SU-DHL-6 (cell line): ENCODE data around the gene NCOA5.

Source experiments
- H2AFZ ChIP-seq: fragments of 200-600 bp; sonication (generic); 2 replicates; pipeline ENCODE4 v1.6.1; 2014; ENCODE audit warnings: low read depth, mild to moderate bottlenecking, moderate library complexity, mixed read lengths, antibody characterized with exemption, low read length; ENCODE audit not compliant: severe bottlenecking
- H3F3A ChIP-seq: fragments of 200-600 bp; shearing (Covaris generic); 2 replicates; pipeline ENCODE4 v1.6.0; 2016; ENCODE audit warnings: antibody characterized with exemption, mild to moderate bottlenecking; ENCODE audit not compliant: insufficient read depth
- H3K27ac ChIP-seq: fragments of 200-600 bp; sonication (generic); 2 replicates; pipeline ENCODE4 v1.5.1; 2016; ENCODE audit warnings: low read depth, mild to moderate bottlenecking, low read length, moderate library complexity, mixed read lengths
- H3K27me3 ChIP-seq: fragments of 200-600 bp; sonication (generic), shearing (Covaris generic); 2 replicates; pipeline ENCODE4 v1.6.0; 2014; ENCODE audit warnings: mild to moderate bottlenecking, low read length
- H3K36me3 ChIP-seq: fragments of 200-600 bp; sonication (generic); 2 replicates; pipeline ENCODE4 v1.6.1; 2014; ENCODE audit warnings: mild to moderate bottlenecking, low read length, mixed read lengths
- H3K4me2 ChIP-seq: fragments of 300-600, 200-600 bp; shearing (Covaris generic), sonication (generic); 2 replicates; pipeline ENCODE4 v1.6.0; 2014; ENCODE audit warnings: low read length, low read depth, mild to moderate bottlenecking; ENCODE audit not compliant: poor library complexity, severe bottlenecking
- H3K4me3 ChIP-seq: fragments of 200-600 bp; sonication (generic); 2 replicates; pipeline ENCODE4 v1.5.1; 2014; ENCODE audit warnings: antibody characterized with exemption, low read length, mild to moderate bottlenecking, mixed read lengths; ENCODE audit not compliant: insufficient read depth, poor library complexity, severe bottlenecking
- H3K79me2 ChIP-seq: fragments of 200-600 bp; sonication (generic); 2 replicates; pipeline ENCODE4 v1.6.1; 2014; ENCODE audit warnings: mild to moderate bottlenecking, low read length, moderate library complexity; ENCODE audit not compliant: insufficient read depth
- H3K9ac ChIP-seq: fragments of 200-600 bp; sonication (generic); 2 replicates; pipeline ENCODE4 v1.7.0; 2014; ENCODE audit warnings: mild to moderate bottlenecking, low read length
- H3K9me2 ChIP-seq: fragments of 200-600 bp; sonication (generic); replicated peaks from 2 replicates; pipeline ENCODE4 v1.6.1; 2014; ENCODE audit warnings: low read length; ENCODE audit not compliant: insufficient read depth
- H3K9me3 ChIP-seq: fragments of 200-600 bp; sonication (generic); 2 replicates; pipeline ENCODE4 v1.6.1; 2014; ENCODE audit warnings: low read length, mixed read lengths; ENCODE audit not compliant: insufficient read depth
- H4K20me1 ChIP-seq: fragments of 200-600 bp; sonication (generic); 2 replicates; pipeline ENCODE4 v1.6.1; 2014; ENCODE audit warnings: low read depth, mild to moderate bottlenecking, antibody characterized with exemption, low read length, moderate library complexity, mixed read lengths
- EZH2phosphoT487 ChIP-seq: fragments of 200-600 bp; sonication (generic), shearing (Covaris generic); conservative IDR thresholded peaks from 2 replicates; pipeline ENCODE4 v1.6.1; 2018; ENCODE audit warnings: mild to moderate bottlenecking, antibody characterized with exemption, low read length, moderate library complexity, mixed read lengths
- TF ChIP-seq, protein P1 (sequence below): fragments of 200-600 bp; sonication (generic); IDR thresholded peaks from one replicate; pipeline ENCODE4 v1.5.1; 2017; ENCODE audit warnings: antibody characterized with exemption, mild to moderate bottlenecking, low read length, moderate library complexity; ENCODE audit not compliant: insufficient read depth, poor library complexity, severe bottlenecking

The NCOA5 gene

DNA sequence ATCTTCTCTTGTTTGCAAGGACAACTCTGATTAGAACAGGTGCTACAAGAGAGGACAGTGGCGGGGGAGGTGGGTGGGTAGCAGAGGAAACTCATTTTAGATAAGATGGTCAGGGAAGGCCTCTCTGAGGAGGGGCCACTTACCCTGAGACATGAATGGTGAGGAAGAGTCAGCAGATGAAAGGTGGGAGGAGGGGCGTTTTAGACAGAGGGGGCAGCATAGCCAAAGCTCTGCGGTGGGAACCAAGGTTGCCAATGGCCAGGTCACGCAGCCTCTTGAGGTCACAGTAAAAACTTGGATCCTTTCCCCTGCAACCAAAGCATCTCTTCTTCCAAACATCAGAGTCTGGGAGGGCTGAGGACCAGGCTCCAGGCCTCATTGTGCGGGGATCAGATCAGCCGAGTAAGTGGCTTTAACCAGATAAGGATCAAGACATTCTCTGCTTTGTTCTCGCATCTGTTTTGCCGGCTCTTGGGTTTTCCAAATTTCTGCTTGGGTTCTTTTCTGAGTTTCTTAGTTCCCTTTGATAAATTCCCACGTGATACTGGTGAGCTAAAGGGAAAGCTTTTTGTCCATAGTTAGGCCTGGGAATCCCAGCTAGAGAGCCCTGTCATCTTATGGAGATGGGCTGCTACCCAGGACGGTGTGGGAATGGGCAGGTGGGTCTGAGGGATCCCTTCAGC is 22.8 kb upstream of the NCOA5 start:
- Histone ChIP-seq H3K27ac (no peak overlapping the region), H3F3A (no peaks in the 10 kb centered on the region; the same call in 1 of the 2 replicates), H3K27me3 (no peaks in the 10 kb centered on the region), H3K36me3 (no peaks in the 10 kb centered on the region), H3K79me2 (no peaks in the 10 kb centered on the region), H3K9me3 (no peaks in the 10 kb centered on the region), H4K20me1 (no peaks in the 10 kb centered on the region), H3K9me2 (no peaks in the 10 kb centered on the region), H2AFZ (no peak overlapping the region), H3K4me3 (no peak overlapping the region), H3K4me2 (no peak overlapping the region), H3K9ac (no peak overlapping the region)
- TF ChIP-seq, protein P1, sequence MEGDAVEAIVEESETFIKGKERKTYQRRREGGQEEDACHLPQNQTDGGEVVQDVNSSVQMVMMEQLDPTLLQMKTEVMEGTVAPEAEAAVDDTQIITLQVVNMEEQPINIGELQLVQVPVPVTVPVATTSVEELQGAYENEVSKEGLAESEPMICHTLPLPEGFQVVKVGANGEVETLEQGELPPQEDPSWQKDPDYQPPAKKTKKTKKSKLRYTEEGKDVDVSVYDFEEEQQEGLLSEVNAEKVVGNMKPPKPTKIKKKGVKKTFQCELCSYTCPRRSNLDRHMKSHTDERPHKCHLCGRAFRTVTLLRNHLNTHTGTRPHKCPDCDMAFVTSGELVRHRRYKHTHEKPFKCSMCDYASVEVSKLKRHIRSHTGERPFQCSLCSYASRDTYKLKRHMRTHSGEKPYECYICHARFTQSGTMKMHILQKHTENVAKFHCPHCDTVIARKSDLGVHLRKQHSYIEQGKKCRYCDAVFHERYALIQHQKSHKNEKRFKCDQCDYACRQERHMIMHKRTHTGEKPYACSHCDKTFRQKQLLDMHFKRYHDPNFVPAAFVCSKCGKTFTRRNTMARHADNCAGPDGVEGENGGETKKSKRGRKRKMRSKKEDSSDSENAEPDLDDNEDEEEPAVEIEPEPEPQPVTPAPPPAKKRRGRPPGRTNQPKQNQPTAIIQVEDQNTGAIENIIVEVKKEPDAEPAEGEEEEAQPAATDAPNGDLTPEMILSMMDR, result no peak
- TF ChIP-seq EZH2phosphoT487, result no peak

DNA sequence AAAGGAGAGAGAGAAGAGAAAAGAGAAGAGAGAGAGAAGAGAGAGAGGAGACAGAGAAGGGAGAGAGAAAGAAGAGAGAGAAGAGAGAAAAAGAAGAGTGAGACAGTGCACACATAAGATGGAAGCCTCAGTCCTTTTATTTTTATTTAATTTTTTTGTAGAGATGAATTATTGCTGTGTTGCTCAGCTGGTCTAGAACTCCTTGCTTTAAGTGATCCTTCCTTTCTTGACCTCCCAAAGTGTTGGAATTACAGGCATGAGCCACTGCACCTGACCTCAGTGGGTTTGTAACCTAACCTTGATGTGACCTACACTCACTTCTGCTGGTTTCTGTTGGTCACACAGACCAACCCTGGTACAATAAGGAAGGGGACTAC is 22.1 kb upstream of the NCOA5 start:
- Histone ChIP-seq H3K4me2 (no peak overlapping the region), H2AFZ (no peak overlapping the region), H3K27ac (no peak overlapping the region), H3F3A (no peaks in the 10 kb centered on the region; the same call in 1 of the 2 replicates), H3K79me2 (no peaks in the 10 kb centered on the region), H3K9ac (no peak overlapping the region), H3K9me3 (no peaks in the 10 kb centered on the region), H3K4me3 (no peak overlapping the region), H3K9me2 (no peaks in the 10 kb centered on the region), H4K20me1 (no peaks in the 10 kb centered on the region), H3K27me3 (no peaks in the 10 kb centered on the region), H3K36me3 (no peaks in the 10 kb centered on the region)
- TF ChIP-seq, protein P1, result no peak
- no peak for TF ChIP-seq EZH2phosphoT487

DNA sequence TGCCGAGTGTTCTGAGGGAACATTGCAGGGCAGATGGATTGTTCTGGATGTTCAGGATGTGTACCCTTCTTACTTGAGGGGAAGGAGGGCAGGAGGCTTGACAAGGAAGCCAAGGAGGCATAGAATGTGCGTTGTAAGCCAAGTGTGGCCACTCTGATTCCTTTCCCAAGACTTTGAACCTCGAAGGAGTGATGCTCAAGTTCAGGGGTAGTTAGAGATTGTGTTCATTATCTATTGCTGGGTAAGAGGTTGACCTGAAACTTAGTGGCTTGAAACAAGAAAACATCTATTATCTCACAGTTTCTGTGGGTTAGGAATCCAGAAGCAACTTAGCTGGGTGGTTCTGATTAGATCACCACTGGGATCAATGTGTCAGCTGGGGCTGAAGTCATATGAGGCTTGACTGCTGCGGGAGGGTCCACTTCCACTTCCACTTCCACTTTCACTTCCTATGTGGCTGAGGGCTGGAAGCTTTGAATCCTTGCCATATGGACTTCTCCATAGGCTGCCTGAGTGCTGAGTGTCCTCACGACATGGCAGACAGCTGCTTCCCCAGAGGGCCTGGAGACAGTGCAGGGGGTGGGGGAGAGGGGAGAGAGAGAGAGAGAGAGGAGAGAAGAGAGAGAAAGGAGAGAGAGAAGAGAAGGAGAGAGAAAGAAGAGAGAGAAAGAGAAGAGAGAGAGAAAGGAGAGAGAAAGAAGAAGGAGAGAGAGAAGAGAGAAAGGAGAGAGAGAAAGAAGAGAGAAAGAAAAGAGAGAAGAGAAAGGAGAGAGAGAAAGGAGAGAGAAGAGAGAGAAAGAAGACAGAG is 21.5 kb upstream of the NCOA5 start:
- no peaks in the 10 kb centered on the region for H3K27me3 ChIP-seq
- no peak overlapping the region for H3K4me3 ChIP-seq
- no peaks in the 10 kb centered on the region for H3K9me2 ChIP-seq
- no peak overlapping the region for H3K27ac ChIP-seq
- TF ChIP-seq, protein P1, result no peak
- no peak for TF ChIP-seq EZH2phosphoT487
- no peaks in the 10 kb centered on the region for H3K36me3 ChIP-seq
- H3K4me2 ChIP-seq, result no peak overlapping the region
- H3K9me3 ChIP-seq, result no peaks in the 10 kb centered on the region
- H2AFZ ChIP-seq, result no peak overlapping the region
- no peaks in the 10 kb centered on the region for H4K20me1 ChIP-seq
- no peaks in the 10 kb centered on the region for H3F3A ChIP-seq
- no peaks in the 10 kb centered on the region for H3K79me2 ChIP-seq
- H3K9ac ChIP-seq, result no peak overlapping the region
